HUDEP-2 (cell line): ENCODE results near the gene ZNF668.

Experiments
- DNase-seq, 76 experiments: peaks; one replicate each; lab custom pipeline; 2025; ENCODE audit not compliant: unreplicated experiment in 76 of 76; lab: John Stamatoyannopoulos, UW

Gene ZNF668

DNA sequence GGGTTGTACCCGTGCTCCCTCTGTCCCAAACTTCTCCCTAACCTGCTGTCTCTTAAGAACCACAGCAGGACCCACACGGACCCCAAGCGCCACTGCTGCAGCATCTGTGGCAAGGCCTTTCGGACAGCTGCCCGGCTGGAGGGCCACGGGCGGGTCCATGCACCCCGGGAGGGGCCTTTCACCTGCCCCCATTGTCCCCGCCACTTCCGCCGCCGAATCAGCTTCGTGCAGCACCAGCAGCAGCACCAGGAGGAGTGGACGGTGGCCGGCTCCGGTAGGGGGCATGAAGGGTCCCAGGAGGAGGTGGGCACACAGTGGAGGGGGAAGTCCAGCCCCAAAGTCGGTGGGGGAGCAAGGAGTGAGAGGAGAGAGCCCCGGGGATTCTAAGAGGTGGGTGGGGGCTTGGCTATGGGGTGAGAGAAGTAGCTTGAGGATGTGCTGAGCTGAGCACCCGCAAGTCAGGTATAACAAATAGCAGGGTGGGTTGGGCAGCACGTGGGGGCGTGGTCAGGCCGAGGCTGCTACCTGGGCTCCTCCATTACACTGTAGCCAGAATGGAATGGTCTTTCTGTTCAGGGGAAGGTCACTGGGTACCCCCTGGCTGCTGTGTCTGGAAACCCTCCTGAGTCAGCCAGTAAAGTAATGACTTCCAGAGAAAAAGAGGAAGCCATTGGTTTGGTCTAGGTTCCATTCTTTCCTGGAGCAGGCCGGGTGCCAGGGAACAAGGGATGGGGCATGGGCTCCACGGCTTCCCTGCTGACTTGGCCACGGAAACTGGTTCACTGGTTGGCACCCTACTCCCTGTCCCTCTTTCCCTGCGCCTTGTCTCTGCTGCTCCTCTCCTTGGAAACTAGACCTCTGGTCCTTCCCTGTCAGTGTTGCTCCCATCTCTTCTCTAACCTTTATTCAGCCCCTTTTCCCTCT is 7.7 kb upstream of the ZNF668 start:
- no peak for DNase-seq

GRCh38 chr16:31080756-31081419 is 6.8 kb upstream of the ZNF668 start:
- no peak for DNase-seq

DNA sequence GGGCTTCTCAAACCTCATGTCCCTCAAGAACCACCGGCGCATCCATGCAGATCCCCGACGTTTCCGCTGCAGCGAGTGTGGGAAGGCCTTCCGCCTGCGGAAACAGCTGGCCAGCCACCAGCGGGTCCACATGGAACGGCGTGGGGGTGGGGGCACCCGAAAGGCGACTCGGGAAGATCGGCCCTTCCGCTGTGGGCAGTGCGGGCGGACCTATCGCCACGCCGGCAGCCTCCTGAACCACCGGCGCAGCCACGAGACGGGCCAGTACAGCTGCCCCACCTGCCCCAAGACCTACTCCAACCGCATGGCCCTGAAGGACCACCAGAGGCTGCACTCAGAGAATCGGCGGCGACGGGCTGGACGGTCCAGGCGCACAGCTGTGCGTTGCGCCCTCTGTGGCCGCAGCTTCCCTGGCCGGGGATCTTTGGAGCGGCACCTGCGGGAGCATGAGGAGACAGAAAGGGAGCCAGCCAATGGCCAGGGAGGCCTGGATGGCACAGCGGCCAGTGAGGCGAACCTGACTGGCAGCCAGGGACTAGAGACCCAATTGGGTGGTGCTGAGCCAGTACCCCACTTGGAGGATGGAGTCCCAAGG is 6.1 kb upstream of the ZNF668 start:
- DNase-seq, result no peak

GRCh38 chr16:31079342-31079944 is 5.4 kb upstream of the ZNF668 start:
- no peak for DNase-seq

- DNase-seq, result no peak
These were observed 4.7 kb upstream of the ZNF668 start for GRCh38 chr16:31078597-31079341.

DNA sequence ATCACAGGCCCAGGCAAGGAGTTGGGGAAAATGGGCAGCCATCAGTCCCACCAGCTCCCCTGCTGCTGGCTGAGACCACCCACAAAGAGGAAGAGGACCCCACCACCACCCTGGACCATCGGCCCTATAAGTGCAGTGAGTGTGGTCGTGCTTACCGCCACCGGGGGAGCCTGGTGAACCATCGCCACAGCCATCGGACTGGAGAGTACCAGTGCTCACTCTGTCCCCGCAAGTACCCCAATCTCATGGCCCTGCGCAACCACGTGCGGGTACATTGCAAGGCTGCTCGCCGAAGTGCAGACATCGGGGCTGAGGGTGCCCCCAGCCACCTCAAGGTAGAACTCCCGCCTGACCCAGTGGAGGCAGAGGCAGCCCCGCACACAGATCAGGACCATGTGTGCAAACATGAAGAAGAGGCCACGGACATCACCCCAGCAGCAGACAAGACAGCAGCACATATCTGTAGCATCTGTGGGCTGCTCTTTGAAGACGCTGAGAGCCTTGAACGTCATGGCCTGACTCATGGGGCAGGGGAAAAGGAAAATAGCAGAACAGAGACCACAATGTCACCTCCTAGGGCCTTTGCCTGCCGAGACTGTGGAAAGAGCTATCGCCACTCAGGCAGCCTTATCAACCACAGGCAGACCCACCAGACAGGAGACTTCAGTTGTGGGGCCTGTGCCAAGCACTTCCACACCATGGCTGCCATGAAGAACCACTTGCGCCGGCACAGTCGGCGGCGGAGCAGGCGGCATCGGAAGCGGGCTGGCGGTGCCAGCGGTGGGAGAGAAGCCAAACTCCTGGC is 3.8 kb upstream of the ZNF668 start:
- peak in 20 of 76 experiments; percentile 4 to 44 (median 23) for DNase-seq

GRCh38 chr16:31077024-31077423 is 3.0 kb upstream of the ZNF668 start:
- no peak for DNase-seq

DNA sequence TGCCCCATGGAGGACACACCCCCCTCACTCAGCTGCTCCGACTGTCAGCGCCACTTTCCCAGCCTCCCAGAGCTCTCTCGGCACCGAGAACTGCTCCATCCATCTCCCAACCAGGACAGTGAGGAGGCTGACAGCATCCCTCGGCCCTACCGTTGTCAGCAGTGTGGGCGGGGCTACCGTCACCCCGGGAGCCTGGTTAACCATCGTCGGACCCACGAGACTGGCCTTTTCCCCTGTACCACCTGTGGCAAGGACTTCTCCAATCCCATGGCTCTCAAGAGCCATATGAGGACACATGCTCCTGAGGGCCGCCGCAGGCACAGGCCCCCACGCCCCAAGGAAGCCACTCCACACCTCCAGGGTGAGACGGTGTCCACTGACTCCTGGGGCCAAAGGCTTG is 2.3 kb upstream of the ZNF668 start:
- no peak for DNase-seq

GRCh38 chr16:31074814-31075183 is 759 bp upstream of the ZNF668 start:
- no peak for DNase-seq

GRCh38 chr16:31073142-31073969 is 684 bp downstream of the ZNF668 start:
- peak in 71 of 76 experiments; percentile 26 to 91 (median 78) for DNase-seq

DNA sequence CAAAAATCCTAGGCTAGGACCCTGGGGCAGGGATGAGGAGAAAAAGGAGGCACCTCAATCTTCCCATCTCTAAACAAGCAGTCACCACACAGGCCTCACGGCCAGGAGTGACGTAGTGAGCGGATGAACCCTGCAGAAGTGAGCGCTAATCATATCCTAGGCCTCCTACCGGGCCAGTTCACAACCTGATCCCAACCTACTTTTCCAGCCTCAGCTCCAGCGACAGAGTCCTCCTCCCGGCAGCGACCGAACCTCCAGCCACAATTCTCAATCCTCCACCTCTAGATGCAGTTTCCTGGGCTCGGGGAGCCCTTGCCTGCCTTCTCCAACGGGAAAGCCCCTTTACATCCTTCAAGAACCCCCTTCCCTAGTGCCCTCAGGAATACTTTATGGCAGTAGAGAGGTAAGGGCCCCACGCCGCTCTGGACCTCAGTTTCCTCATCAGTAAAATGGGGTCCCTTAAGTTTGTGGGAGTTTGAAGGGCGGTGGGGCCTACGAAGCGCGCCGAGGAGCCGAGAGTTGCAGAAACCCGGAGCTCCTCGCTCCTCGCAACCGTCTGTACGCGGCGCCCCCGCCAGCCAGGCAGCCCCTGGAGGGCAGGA is 1.4 kb downstream of the ZNF668 start:
- peak in 39 of 76 experiments; percentile 2 to 50 (median 20) for DNase-seq

DNA sequence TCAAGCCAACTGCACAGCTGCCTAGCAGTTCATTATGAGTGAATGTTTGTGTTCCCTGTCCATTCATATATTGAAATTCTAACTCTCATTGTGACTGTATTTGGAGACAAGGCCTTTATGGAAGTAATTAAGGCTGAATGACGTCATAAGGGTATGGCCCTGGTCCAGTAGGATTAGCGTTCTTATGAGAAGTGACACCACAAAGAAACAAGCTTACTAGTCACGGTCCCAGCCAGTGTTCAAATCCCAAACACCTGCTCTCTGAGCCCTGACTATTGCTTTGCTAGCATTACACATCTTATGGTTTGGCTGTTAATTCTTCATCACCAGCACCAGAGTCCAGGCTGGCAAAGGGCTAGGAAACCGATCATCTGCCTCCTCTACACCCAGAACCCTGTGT is 2.2 kb downstream of the ZNF668 start:
- no peak for DNase-seq

GRCh38 chr16:31067342-31067741 is 6.7 kb downstream of the ZNF668 start:
- DNase-seq, result no peak

DNA sequence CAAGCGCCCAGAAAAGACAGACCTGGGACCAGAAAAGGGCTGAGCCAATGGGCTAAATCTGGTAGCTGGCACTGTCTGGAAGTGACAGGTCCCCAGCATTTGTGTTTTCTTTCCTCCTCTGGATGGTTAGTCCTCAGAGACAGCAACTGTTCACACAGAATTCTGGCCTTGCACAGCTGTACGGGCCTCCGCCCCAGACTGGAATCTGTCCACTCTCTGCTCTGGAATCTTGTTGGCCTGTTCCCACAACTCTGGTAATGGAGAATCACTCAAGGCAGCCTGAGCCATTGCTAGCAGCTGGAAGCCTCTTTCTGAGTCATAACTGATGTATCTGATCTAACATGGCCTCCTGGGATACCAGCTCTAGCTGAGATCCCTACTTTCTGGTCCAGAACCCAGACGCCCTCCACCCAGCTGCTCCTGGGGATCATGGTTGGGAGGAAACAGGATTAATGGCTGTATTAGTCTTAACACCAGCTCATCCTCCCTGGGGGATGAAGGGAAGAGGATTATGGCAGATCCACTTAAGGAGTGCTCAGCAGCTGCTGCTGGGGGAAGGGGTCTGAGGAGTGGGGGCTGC is 9.1 kb downstream of the ZNF668 start:
- no peak for DNase-seq

- DNase-seq, result no peak
These were observed 10.0 kb downstream of the ZNF668 start for GRCh38 chr16:31063843-31064611.

DNA sequence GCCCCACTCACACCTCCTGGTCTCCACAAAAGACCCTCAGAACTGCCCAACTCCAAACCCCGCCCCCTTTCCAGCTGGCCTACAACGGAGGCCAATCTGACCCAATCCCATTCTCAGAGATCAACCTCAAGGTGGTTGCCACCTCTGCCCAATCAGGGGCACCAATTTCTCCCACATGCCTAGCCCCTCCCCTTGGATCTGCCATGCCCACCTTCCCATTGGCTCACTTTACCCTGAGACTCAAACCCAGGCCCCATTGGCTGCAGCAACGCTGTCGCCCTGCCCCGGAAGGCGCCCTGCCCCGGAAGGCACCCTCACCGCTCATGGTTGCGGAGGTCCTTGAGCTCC is 10.6 kb downstream of the ZNF668 start:
- no peak for DNase-seq

- no peak for DNase-seq
These were observed 12.1 kb downstream of the ZNF668 start for GRCh38 chr16:31061813-31062440.
